IPS-18a (cell line): ENCODE measurements around the gene RYR1.
"Not testable (repeated sequence)": the region's sequence is repeated elsewhere in the genome, so short reads cannot be mapped to it uniquely, and the experiment has no call there.

ENCODE experiments used
- H3K27ac ChIP-seq: one replicate; pipeline ENCODE4 v1.5.1; 2013; ENCODE audit warnings: low read length
- H3K27me3 ChIP-seq: one replicate; pipeline ENCODE4 v1.6.1; 2013; ENCODE audit warnings: mild to moderate bottlenecking, low read length; ENCODE audit not compliant: control insufficient read depth, insufficient read depth
- H3K36me3 ChIP-seq: one replicate; pipeline ENCODE4 v1.6.1; 2013; ENCODE audit warnings: low read depth, low read length; ENCODE audit not compliant: control insufficient read depth
- H3K4me1 ChIP-seq: one replicate; pipeline ENCODE4 v1.6.1; 2013; ENCODE audit warnings: low read depth, low read length; ENCODE audit not compliant: control insufficient read depth
- H3K4me3 ChIP-seq: one replicate; pipeline ENCODE4 v1.5.1; 2013; ENCODE audit warnings: low read length
- H3K9ac ChIP-seq: one replicate; pipeline ENCODE4 v1.6.1; 2013; ENCODE audit warnings: mild to moderate bottlenecking, low read length, moderate library complexity
- H3K9me3 ChIP-seq: one replicate; pipeline ENCODE4 v1.6.1; 2013; ENCODE audit warnings: low read depth, low read length; ENCODE audit not compliant: control insufficient read depth

Gene RYR1

GRCh38 chr19:38587562-38587961 lies 154.1 kb downstream of the RYR1 start:
- no peak overlapping the region for H3K4me3 ChIP-seq
- no peaks in the 10 kb centered on the region for H3K27me3 ChIP-seq
- peaks cover 6% of the 10 kb centered on the region for H3K36me3 ChIP-seq

GRCh38 chr19:38588041-38588440 lies 154.6 kb downstream of the RYR1 start:
- no peaks in the 10 kb centered on the region for H3K9me3 ChIP-seq
- H3K36me3 ChIP-seq: peaks cover 6% of the 10 kb centered on the region
- no peak overlapping the region for H3K9ac ChIP-seq

More at GRCh38 chr19:38587562-38587961, 154.1 kb downstream of the RYR1 start:
- no peak overlapping the region for H3K9ac ChIP-seq
- H3K9me3 ChIP-seq: no peaks in the 10 kb centered on the region
- H3K4me1 ChIP-seq: no peaks in the 10 kb centered on the region
- no peak overlapping the region for H3K27ac ChIP-seq

GRCh38 chr19:38592940-38593339 lies 159.4 kb downstream of the RYR1 start:
- Histone ChIP-seq H3K4me1 (no peaks in the 10 kb centered on the region), H3K4me3 (no peak overlapping the region), H3K9me3 (no peaks in the 10 kb centered on the region), H3K27me3 (no peaks in the 10 kb centered on the region), H3K27ac (no peak overlapping the region), H3K36me3 (no peaks in the 10 kb centered on the region), H3K9ac (no peak overlapping the region)

More at GRCh38 chr19:38588041-38588440, 154.6 kb downstream of the RYR1 start:
- H3K4me1 ChIP-seq: no peaks in the 10 kb centered on the region
- no peak overlapping the region for H3K27ac ChIP-seq
- no peaks in the 10 kb centered on the region for H3K27me3 ChIP-seq
- H3K4me3 ChIP-seq: no peak overlapping the region

GRCh38 chr19:38596057-38596981 lies 162.8 kb downstream of the RYR1 start:
- Histone ChIP-seq H3K4me3 (peak overlapping the region; percentile 71), H3K27ac (no peak overlapping the region), H3K27me3 (no peaks in the 10 kb centered on the region)

GRCh38 chr19:38597075-38597474 lies 163.6 kb downstream of the RYR1 start:
- H3K9ac ChIP-seq: no peak overlapping the region
- no peaks in the 10 kb centered on the region for H3K9me3 ChIP-seq
- no peak overlapping the region for H3K27ac ChIP-seq
- H3K36me3 ChIP-seq: no peaks in the 10 kb centered on the region
- no peaks in the 10 kb centered on the region for H3K27me3 ChIP-seq
- peak overlapping the region; percentile 71 for H3K4me3 ChIP-seq
- H3K4me1 ChIP-seq: no peaks in the 10 kb centered on the region

More at GRCh38 chr19:38596057-38596981, 162.8 kb downstream of the RYR1 start:
- Histone ChIP-seq H3K9ac (peak overlapping the region; percentile 36), H3K36me3 (no peaks in the 10 kb centered on the region), H3K4me1 (no peaks in the 10 kb centered on the region), H3K9me3 (no peaks in the 10 kb centered on the region)

- Histone ChIP-seq H3K9ac (no peak overlapping the region), H3K36me3 (no peaks in the 10 kb centered on the region), H3K4me1 (no peaks in the 10 kb centered on the region), H3K27me3 (no peaks in the 10 kb centered on the region), H3K27ac (no peak overlapping the region), H3K4me3 (no peak overlapping the region), H3K9me3 (no peaks in the 10 kb centered on the region)
Measured at GRCh38 chr19:38599722-38600121, 166.2 kb downstream of the RYR1 start.

GRCh38 chr19:38602856-38603255 lies 169.4 kb downstream of the RYR1 start:
- H3K27ac ChIP-seq, H3K27me3 ChIP-seq, H3K9me3 ChIP-seq, H3K4me1 ChIP-seq, H3K9ac ChIP-seq, H3K4me3 ChIP-seq, H3K36me3 ChIP-seq: not testable (repeated sequence)

- Histone ChIP-seq H3K9ac (no peak overlapping the region), H3K4me3 (no peak overlapping the region), H3K4me1 (no peaks in the 10 kb centered on the region), H3K27me3 (no peaks in the 10 kb centered on the region), H3K36me3 (no peaks in the 10 kb centered on the region), H3K27ac (no peak overlapping the region), H3K9me3 (no peaks in the 10 kb centered on the region)
Measured at GRCh38 chr19:38606131-38606530, 172.6 kb downstream of the RYR1 start.

- Histone ChIP-seq H3K9ac (no peak overlapping the region), H3K9me3 (no peaks in the 10 kb centered on the region), H3K4me3 (no peak overlapping the region), H3K4me1 (peaks cover 7% of the 10 kb centered on the region), H3K27ac (no peak overlapping the region), H3K36me3 (no peaks in the 10 kb centered on the region), H3K27me3 (no peaks in the 10 kb centered on the region)
Measured at GRCh38 chr19:38614289-38614688, 180.8 kb downstream of the RYR1 start.

GRCh38 chr19:38615007-38615581 lies 181.6 kb downstream of the RYR1 start:
- H3K27ac ChIP-seq: no peak overlapping the region
- H3K4me3 ChIP-seq: no peak overlapping the region
- H3K36me3 ChIP-seq: peaks cover under 1% of the 10 kb centered on the region
- no peaks in the 10 kb centered on the region for H3K9me3 ChIP-seq
- H3K4me1 ChIP-seq: peaks cover 7% of the 10 kb centered on the region
- H3K27me3 ChIP-seq: no peaks in the 10 kb centered on the region
- no peak overlapping the region for H3K9ac ChIP-seq

- Histone ChIP-seq H3K4me3 (no peak overlapping the region), H3K9me3 (no peaks in the 10 kb centered on the region), H3K27ac (no peak overlapping the region), H3K9ac (no peak overlapping the region), H3K4me1 (peaks cover 7% of the 10 kb centered on the region), H3K36me3 (peaks cover 12% of the 10 kb centered on the region), H3K27me3 (no peaks in the 10 kb centered on the region)
Measured at GRCh38 chr19:38616265-38616664, 182.8 kb downstream of the RYR1 start.
